ENCODE results near the gene CTSD. TPM values are rescaled to one million over a fixed set of nuclear protein-coding genes. Genes with fewer than 3 reads are reported as not detected.

The CTSD gene
- total RNA-seq, 1 donor from 2014 or later = 224 TPM

DNA sequence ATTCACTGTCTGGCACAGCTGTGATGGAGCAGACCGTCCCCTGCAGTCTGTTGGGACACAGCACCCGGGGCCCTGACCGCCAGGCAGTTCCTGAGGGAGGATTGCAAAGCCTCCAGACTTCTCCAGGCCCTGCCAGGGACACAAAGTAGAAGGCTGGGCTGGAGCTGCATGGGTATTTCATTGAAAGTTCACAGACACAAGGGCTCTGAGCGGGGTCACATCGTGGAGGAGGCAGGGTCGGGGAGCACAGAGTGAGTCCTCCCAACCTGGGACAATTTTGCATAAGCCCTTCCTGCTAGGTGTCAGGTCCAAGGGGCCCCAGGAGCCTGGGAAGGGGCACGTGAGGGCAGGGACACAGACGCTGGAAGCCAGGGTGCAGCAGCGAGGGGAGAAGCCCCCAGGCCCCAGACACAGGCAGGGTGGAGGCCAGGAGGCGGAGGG lies 29.1 kb downstream of the CTSD start:
- no peak for TF ChIP-seq CTCF (IDR thresholded peaks at IDR 0.05; ENCODE audit: unreplicated experiment)
- H3K36me3 Mint-ChIP-seq (ENCODE audit: low read depth, unreplicated experiment) = peaks cover 21% of the 10 kb centered on the region
- no peak for DNase-seq (ENCODE audit: low spot score)
- no peaks in the 10 kb centered on the region for H3K4me1 Mint-ChIP-seq (ENCODE audit: unreplicated experiment)
- H3K9me3 Mint-ChIP-seq (ENCODE audit: unreplicated experiment) = peaks cover 6% of the 10 kb centered on the region
- H3K27ac Mint-ChIP-seq (ENCODE audit: unreplicated experiment) = no peak overlapping the region
- peaks cover 17% of the 10 kb centered on the region for H3K27me3 Mint-ChIP-seq (ENCODE audit: unreplicated experiment)
- H3K4me3 Mint-ChIP-seq (ENCODE audit: unreplicated experiment) = no peak overlapping the region

DNA sequence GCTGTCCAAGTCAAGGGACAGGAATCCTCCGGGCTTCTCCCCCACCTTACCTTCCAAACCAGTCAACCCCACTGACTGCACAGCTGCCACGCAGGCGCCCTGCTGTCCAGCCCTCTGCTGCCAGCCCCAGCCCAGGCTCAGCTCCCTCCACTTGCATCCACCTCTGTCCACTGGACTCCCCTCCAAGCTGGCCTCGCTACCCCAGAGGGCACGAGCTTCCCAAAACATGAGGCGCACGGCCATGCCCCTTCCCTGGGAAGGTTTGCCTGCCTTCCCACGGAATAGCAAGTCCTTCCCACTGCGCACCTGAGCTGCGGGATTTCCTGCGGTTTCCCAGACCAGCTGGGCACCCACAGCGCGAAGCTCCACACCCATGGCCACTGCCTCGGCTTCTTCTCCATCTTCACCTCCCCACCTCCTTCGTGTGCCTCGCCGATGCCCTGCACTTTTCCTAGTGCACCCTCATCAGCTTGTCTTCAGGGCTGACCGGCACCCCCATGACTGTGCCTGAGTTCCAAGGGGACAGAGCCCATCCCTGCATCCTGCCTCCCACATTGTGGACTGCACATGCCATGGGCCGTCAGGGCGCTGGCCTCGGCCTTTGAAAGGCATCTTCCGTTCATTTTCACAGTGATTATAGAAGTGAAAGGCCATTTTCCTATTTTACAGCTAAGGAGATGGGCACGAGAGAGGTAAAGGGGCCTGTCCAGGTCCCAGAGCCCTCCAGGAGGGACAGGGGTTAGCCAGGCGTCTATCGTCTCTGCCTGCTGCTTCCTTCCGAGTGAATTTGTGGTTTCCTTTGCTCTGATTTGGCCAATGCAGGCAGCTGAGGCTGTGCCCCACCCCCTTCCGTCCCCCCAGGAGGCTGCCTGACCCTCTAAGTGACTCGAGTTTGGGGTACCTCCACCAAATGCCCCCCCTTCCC lies 29.7 kb downstream of the CTSD start:
- TF ChIP-seq CTCF (IDR thresholded peaks at IDR 0.05; ENCODE audit: unreplicated experiment) = no peak
- peaks cover 21% of the 10 kb centered on the region for H3K36me3 Mint-ChIP-seq (ENCODE audit: low read depth, unreplicated experiment)
- H3K27ac Mint-ChIP-seq (ENCODE audit: unreplicated experiment) = no peak overlapping the region
- DNase-seq (ENCODE audit: low spot score) = no peak
- H3K9me3 Mint-ChIP-seq (ENCODE audit: unreplicated experiment) = peaks cover 6% of the 10 kb centered on the region
- no peak overlapping the region for H3K4me3 Mint-ChIP-seq (ENCODE audit: unreplicated experiment)
- peaks cover 16% of the 10 kb centered on the region for H3K27me3 Mint-ChIP-seq (ENCODE audit: unreplicated experiment)
- H3K4me1 Mint-ChIP-seq (ENCODE audit: unreplicated experiment) = no peaks in the 10 kb centered on the region

GRCh38 chr11:1733009-1733715 lies 30.6 kb downstream of the CTSD start:
- no peaks in the 10 kb centered on the region for H3K4me1 Mint-ChIP-seq (ENCODE audit: unreplicated experiment)
- no peak for TF ChIP-seq CTCF (IDR thresholded peaks at IDR 0.05; ENCODE audit: unreplicated experiment)
- H3K36me3 Mint-ChIP-seq (ENCODE audit: low read depth, unreplicated experiment) = peaks cover 18% of the 10 kb centered on the region
- peaks cover 6% of the 10 kb centered on the region for H3K9me3 Mint-ChIP-seq (ENCODE audit: unreplicated experiment)
- no peak for DNase-seq (ENCODE audit: low spot score)
- H3K27me3 Mint-ChIP-seq (ENCODE audit: unreplicated experiment) = peaks cover 13% of the 10 kb centered on the region
- no peak overlapping the region for H3K27ac Mint-ChIP-seq (ENCODE audit: unreplicated experiment)
- H3K4me3 Mint-ChIP-seq (ENCODE audit: unreplicated experiment) = no peak overlapping the region

DNA sequence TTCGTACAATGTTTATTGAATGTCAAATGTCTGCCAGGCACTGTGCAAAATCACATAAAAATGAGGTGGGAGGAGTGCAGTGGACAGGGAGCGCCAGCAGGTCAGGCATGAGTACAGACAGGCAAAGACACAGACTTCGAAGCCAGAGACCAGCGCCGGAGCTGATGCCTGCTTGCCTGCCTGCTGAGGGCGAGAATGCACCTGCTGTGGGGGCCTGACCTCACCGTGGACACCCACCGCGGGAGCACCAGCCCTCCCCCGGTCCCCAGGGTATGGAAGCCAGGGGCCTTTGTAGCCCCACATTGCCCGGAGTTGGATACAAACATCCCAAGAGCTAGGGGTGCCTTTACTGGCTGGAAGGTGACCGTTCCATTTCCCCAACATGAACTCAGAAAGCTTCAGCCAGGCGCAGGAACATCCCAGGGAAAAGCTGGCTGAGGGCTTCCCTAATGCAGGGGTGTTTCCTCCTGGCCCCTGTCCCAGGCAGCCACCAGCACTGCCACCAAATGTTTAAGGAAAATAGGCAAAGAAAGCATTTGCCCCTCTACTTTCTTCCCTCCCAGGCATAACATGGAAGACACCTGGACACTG lies 31.2 kb downstream of the CTSD start:
- no peak for DNase-seq (ENCODE audit: low spot score)
- no peak overlapping the region for H3K4me3 Mint-ChIP-seq (ENCODE audit: unreplicated experiment)
- H3K27me3 Mint-ChIP-seq (ENCODE audit: unreplicated experiment) = peaks cover 13% of the 10 kb centered on the region
- no peaks in the 10 kb centered on the region for H3K4me1 Mint-ChIP-seq (ENCODE audit: unreplicated experiment)
- peaks cover 17% of the 10 kb centered on the region for H3K36me3 Mint-ChIP-seq (ENCODE audit: low read depth, unreplicated experiment)
- no peak for TF ChIP-seq CTCF (IDR thresholded peaks at IDR 0.05; ENCODE audit: unreplicated experiment)
- peaks cover 6% of the 10 kb centered on the region for H3K9me3 Mint-ChIP-seq (ENCODE audit: unreplicated experiment)
- H3K27ac Mint-ChIP-seq (ENCODE audit: unreplicated experiment) = no peak overlapping the region
